EH (cell line): Measurements from ENCODE around the gene DNAAF5.

Experiments used
- DNase-seq: peaks from one replicate; pipeline ENCODE4 v3.0.0-alpha.2; 2015; ENCODE audit warnings: low read depth

The DNAAF5 gene

DNA sequence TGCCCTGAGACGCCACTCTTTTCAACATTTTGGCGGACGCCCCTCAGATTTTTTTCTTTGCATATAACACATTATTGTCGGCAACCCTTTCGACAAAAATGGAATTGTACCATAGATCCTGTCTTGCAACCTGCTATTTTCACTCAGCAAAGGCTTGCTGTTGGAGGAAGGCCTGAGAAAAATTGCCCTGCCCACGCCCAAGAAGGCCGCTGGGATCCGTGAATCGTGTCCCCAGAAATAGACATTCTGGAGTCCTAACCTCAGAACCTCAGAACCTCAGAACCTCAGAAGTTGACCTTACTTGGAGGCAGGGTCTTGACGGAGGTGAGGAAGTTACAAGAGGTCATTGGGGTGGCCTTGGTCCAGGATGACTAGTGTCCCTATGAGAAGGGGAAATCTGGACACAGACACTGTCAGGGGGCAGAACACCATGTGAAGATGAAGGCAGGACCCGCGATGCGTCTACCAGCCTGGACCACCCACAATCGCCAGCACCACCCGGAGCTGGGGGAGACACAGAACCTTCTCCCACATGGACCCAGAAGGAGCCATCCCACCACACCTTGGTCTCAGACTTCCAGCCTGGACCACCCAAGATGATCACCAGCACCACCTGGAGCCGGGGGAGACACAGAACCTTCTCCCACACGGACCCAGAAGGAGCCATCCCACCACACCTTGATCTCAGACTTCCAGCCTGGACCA is 19.1 kb upstream of the DNAAF5 start:
- DNase-seq = no peak

DNA sequence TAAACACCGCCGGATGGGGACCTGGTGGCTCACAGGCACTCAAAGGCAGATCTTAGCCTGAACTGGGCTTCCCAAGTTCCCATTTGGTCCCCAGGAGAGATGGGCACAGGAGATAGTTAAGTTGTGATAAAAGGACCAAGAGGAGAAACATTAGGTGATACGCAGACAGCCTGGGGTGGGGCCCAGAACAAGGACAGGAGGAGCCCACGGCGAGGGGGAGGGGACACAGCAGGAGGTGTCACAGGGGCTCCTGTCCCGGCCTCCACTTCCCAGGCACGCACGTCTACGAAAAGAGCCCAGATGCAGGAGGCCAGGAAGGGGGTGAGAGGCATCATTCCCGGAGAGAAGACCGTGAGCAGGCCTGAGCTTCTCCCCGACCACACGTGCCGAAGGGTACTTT is 16.3 kb upstream of the DNAAF5 start:
- DNase-seq = no peak

DNA sequence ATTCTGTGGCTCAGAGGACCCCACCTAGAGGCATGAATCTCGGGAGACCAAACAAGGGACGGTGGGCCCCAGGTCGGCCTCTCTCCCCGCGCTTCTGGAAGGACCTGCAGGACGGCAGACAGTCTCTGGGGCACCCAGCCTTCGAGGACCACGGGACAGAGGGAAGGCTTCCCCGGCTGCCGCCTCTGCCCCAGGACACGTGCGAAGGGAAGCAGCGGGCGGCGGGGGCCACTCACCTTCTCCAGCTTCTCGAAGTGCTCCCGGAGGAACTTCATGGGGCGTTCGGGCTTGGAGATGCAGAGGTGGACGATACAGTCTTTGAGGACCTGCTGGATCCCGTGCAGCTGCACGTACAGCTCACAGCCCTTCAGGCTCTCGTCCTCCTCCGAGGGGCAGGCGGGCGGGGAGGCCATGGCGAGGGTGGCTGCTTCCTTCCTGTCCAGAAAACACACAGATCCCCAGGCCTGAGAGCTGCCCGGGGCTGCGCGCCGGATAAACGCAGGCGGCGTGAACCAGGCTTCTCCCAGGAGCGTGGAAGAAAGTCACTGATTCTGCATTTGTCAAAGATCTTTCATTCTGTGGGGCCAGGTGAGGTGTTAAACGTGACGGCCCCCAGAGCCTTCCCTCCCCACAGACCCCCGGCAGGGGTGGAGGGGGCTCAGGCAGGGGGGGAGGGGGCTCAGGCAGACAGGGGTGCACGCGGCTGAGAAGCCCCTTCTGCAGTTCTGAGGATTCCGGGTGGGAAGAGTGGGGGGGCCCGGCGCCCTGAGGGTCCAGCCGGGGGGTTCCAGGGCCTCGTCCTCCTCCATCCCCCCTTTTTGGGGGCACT is 15.2 kb upstream of the DNAAF5 start:
- DNase-seq = no peak

DNA sequence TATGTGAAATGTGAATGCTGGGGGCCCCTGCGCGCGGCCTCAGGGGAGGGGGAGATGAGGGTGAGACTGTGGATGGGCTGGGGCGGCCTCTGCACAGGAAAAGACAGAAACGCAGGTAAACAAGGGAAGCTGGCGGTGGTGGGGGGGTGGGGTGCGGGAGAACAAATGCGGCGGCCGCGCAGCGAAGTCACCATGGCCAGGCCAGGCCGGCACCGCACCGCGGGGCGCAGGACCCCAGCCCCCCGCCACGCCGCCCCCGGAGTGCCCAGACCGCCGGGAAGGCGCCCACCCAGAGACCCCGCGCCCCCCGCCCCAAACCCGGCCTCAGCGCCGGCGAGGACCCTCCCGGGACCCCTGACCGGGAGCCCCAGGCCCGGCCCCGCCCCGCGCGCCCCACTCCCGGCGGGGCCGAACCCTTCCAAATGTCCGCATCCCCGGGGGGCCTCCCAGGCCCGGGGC is 14.5 kb upstream of the DNAAF5 start:
- DNase-seq = no peak

DNA sequence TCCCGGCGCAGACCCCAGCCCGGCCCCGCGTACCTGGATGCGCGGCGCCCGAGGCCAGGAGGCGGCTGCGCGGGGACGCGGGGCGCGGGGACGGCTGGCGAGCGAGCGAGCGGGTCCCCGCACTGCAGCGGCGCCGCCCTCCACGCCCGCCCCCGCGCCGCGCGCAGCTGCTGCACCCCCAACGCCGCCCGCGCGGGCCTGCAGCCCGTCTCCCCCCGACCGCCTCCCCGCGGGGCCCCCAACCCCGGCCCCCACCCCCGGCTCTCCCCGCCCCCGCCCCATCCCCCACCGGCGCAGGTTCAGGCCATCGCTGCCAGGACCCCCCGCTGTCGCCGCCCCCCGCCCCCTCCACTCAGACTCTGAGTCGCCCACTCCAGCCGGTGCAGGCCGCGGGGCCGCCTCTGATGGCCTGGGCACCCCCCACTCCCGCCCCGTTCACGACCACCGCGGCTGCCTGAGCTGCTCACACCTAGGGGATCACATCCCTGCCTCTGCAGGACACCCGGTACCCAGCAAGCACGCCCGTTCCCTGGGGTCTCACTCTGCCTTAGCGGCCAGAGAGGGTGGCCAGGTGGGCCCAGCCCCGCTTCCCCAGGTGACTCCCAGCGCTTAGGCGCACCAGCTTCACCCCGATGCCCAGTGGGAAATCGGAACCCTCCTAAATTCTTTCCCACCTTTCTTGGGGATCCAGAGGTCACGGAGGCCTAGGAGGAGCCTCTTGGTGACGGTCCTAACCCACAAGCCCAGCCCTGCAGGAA is 13.9 kb upstream of the DNAAF5 start:
- no peak for DNase-seq

DNA sequence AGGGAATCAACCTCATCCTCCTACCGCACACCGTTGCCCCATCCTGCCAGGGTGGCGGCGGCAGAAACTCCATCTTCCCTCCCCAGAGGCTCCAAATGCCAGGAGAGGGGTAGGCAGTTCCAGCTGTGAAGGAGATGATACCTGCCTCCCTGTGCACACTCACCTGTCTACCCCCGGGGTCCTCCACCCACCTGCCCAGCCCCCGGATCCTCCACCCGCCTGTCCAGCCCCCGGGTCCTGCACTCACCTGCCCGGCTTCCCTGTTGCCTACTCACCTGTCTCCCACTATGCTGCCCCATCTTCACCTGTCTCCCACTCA is 13.4 kb upstream of the DNAAF5 start:
- no peak for DNase-seq

DNA sequence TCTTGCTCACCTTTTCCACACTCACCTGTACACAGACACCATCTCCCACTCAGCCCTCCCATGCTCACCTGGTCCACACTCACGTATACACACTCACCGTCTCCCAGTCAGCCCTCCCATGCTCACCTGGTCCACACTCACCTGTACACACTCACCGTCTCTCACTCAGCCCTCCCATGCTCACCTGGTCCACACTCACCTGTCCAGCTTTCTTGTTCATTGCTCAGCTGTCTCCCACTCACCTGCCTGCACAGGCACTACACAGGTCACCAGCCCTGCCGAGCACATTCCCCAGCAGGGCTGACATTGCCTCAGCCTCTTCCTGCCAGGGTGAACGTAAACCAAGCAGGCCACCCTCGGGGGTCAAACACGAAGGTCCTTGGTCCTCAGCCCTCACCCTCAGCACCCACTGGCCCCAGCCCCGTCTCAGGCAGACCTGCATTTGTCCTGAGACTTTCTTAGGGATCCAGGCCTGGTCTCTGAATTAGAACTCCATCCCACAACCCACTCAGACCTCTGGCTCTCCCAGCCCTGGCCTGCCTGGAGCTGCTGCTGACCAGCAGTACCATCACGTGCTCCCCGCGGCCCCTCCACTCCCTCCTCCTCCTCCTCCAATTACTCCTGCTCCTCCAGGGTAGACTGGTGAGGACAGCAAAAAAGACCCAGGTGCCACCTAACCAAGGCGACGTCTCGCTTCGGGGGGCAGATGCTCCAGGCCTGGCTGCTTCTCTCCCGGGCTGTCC is 12.8 kb upstream of the DNAAF5 start:
- no peak for DNase-seq

DNA sequence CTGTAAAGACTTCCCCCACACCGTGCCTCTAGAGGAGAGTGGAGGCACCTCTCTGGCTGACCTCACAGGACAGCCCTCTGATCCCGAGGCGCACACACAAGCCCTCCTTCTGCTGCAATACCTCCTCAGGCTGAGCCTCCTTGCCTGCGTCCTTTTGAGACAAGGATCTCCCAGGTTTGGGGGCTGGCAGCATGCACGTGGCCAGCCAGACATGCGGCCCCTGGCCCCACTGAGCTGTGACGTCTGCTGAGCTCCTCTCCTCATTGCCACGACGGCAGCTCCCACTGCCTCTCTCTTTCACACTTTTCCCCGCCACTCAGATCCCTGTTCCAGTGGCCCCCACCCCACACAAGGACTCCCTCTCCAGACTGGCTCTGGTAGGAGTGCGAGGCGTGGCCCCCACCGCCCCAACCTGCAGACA is 12.2 kb upstream of the DNAAF5 start:
- DNase-seq = no peak

DNA sequence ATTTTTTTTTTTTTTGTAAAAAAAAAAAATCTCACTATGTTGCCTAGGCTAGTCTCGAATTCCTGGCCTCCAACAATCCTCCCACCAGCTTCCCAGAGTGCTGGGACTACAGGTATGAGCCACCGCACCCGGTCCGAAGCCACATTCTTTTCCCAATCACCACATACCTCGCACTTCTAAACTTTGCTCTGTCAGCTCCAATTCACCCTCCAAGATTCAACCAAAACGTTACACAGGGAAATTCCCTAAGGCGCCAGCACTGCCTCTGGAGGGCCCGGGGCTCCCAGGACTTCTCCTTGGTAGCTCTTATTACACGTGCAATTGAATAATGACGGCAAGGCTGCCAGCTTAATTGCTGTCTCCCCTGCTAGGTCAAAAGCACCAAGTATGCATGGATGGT is 10.3 kb upstream of the DNAAF5 start:
- no peak for DNase-seq

DNA sequence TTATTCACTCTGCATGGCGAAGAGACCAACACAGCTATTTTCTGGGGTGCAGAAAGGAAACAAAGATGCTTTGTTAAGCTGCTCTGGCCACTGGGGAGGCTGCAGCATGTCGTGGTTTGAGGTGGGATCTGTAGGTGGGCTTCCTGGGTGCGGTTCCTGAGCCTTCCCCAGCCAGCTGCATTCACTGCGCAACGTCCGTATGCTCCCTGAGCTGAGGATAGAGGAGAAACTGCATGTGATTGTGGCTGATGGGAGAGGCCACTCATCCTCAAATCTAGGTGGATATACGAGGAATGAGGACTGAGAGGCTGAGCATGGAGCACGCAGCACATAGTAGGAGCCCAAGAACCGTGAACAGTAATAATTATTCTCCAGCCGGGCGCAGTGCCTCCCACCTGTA is 9.9 kb upstream of the DNAAF5 start:
- no peak for DNase-seq

DNA sequence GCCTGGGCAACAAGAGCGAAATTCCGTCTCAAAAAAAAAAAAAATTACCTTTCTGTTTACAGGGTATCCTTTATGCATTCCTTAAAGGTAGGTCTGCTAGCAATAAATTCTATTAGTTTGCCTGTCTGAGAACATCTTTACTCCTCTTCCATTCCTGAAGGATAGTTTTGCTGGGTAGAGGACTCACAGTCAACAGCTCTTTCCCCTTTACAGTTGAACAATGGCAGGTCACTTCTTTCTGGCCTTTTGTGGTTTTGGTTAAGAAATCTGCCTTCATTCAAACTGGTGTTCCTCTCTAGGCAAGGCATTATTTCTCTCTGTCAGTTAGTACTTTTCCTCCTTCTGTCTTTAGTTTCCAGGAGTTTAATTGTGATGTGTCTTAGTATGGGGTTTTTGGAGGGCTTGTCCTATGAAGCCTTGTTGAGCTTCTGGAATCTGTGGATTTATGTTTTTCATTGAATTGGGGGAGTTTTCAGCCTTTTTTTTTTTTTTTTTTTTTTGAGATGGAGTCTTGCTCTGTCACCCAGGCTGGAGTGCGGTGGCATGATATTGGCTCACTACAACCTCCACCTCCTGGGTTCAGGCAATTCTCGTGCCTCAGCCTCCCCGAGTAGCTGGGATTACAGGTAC is 4.8 kb upstream of the DNAAF5 start:
- no peak for DNase-seq

DNA sequence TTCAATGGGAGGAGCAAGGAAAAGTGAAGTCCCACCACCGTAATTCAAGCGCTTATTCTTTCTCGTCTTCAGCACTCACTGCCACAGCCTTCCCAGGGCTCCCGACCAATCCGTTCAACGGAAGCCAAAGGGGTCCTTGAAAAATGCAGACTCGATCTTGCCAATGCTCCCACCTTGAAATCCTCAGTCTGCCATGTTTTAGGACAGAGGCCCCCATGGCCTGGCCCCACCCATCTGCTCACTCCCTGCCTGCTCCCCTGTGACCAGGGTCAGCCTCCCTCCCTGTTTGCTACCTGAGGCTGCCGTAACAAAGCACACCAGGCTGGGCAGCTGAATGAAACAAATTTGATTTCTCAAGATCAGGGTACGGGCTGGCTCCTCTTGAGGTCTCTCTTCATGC is 3.0 kb upstream of the DNAAF5 start:
- no peak for DNase-seq

DNA sequence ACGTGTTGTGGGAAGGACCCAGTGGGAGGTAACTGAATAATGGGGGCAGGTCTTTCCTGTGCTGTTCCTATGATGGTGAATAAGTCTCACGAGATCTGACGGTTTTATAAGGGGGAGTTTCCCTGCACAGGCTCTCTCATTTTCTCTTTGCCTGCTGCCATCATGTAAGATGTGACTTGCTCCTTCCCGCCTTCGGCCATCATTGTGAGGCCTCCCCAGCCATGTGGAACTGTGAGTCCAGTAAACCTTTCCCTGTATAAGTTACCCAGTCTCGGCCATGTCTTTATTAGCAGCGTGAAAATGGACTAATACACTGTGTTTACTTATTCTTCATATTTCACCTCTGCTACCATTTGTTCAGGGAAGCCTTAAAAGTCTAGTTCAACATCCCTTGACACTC is 2.2 kb upstream of the DNAAF5 start:
- no peak for DNase-seq

DNA sequence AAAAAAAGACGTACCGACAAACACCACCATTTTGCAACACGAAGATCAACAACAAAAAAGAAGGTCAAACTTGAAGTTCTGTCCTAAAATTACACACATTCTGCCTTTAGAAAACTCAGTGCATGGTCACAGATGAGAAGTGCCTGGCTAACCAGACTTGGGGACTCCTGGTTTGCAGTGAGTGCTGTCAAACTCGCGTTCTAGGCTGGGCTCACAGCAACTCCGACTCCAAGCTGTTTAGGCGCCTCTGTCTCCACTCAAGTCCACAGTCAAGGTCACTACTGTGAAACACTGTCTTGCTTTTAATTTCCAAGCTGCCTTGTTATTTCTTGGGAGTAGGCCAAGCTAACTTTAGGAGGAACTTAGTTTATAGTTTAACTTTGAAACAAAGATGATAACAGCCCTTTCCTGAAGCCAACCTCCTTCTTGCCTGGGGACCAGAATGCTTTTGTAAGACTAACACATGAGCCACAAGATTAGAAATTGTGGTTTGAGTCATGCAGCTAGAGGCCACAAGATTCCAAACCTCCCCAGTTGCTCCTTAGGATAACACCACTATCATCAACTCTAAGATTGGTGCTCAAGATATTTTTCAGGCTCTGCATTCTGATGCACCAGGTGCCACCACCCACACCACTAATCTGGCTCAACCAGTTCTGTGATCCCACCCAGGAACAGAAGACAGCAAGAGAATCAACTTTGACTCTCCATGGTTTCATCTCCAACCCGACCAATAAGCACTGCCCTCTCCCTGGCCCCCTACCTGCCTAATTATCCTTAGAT is 1.1 kb upstream of the DNAAF5 start:
- peak; percentile 68 for DNase-seq

DNA sequence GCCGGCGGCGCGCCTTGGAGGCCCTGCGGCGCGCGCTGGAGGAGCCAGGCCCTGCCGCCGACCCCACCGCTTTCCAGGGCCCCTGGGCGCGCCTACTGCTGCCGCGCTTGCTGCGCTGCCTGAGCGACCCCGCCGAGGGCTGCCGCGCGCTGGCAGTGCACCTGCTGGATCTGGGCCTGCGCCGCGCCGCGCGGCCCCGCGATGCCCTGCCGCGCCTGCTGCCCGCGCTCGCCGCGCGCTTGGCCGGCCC is 280 bp downstream of the DNAAF5 start:
- DNase-seq = no peak

DNA sequence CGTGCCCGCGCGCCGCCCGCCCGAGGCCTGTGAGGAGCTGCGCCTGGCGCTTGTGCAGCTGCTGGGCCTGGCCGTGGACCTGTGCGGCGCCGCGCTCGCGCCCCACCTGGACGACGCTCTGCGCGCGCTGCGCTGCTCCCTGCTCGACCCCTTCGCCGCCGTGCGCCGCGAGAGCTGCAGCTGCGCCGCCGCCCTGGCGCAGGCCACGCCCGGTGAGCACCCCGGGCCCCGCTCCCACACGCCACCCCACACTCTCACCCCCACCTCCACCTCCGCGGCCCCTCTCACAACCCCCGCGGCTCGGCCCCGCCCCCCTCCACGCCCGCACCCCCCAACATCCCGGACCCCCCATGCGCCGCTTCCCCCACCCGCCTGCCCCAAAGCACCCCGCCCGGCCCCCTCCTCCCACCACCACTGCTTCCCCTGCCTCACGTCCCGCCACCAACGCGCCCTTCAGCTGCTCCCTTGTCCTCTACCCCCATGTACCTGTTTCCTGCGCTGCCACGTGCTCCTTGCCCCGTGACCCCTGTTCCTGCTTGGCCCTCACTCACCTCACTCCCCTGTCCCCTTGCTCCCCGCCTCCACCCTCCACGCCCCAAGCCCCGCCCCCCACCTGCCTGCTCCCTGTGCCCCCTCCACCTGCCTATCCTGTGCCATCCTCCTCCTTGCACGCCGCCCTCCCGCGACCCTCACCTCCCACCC is 756 bp downstream of the DNAAF5 start, which contains the start of gene PRKAR1B:
PRKAR1B (minus strand) TSS at position 178 of the 702 bp plus-strand sequence. CDS start 15,776 bp downstream, outside the sequence.
- DNase-seq = peak; percentile 25

DNA sequence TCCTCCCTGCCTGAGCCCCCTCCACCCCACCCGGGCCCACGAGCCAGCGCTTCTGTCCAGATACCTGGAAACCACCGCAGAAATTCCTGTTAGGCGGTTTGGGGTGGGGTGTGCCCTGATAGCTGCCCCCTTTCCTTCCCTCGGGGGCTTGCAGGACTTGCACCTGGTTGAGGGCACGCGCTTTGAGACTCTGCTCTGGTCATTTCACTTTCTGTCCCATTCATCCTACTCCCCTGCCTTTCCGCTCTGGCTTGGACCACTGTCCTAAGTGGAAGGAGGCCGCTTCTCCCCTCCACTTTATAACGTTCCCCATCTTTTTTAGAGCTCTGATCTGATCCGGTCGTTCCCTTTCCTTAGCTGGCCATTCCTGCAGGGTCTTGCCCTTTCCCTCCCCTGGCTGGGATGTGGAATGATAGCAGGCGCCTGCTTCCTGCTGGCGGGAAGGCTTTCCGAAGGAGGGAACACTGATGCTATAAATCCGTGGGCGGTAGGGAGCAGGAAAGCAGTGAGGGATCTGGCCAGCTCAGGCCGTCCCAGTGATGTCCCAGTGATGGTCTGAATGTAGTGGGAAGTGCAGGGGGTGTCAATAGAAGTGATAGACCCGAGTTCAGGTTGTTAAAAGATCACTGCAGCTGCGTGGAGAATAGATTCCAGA is 1.4 kb downstream of the DNAAF5 start:
- peak; percentile 46 for DNase-seq

DNA sequence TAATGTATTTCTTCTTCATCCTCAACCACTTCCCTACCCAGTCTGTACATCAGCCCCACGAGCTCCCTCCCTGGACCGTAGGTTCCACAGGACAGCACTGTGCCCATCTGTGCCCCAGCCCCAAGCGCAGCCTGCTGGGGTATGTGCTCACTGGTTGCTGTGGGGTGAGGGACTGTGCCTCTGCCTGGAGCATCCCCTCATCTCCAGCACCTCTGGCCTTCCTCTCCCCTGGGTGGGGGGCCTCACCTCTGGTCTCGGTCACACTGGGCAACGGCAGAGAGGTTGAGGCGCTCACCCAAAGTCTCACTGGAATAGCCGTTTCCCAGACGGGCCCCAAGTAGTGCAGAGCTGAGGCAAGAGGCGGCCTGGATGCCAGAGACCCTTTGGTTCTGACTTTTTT is 2.1 kb downstream of the DNAAF5 start:
- DNase-seq = no peak

DNA sequence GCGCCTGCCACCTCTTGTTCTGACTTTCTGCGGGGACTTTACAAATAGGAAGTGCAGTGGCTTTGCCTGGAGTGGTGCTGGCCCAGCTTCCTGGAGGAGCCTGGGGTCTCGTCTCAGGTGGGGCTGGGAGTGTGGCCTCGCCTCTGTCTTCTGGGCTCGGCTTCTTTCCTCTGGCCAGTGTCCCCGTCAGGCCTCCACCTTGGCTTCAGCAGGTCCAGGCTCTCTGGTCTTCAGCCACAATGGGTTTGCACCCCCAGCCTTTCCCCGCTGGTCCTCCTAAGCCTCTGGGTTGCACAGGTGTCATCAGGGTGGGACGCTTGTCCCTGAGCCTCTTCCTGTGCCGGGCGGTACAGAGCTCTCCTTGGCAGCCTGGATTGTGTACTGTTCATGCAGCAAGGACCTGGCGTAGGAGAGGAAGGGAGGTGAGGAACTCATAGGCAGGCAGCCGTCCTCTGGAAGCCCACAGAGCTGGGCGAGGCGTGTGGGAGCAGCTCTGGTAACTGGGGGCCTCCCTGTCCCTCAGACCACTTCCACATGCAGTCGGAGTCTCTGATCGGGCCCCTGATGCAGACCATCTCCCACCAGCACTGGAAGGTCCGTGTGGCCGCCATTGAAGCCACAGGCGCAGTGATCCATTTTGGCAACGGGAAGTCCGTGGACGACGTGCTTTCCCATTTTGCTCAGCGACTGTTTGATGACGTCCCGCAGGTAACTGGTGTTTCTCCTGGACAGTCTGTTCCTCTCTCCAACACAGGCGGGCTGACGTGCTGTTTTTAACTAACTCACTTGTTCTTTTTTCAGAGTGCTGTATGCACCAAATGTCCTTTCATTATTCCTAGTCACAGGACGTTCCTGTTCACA is 2.9 kb downstream of the DNAAF5 start:
- no peak for DNase-seq
